ENCODE data around the gene HS1BP3.

GRCh38 chr2:20656561-20656960, 5.7 kb upstream of the HS1BP3 start:
- TF ChIP-seq, protein P1, sequence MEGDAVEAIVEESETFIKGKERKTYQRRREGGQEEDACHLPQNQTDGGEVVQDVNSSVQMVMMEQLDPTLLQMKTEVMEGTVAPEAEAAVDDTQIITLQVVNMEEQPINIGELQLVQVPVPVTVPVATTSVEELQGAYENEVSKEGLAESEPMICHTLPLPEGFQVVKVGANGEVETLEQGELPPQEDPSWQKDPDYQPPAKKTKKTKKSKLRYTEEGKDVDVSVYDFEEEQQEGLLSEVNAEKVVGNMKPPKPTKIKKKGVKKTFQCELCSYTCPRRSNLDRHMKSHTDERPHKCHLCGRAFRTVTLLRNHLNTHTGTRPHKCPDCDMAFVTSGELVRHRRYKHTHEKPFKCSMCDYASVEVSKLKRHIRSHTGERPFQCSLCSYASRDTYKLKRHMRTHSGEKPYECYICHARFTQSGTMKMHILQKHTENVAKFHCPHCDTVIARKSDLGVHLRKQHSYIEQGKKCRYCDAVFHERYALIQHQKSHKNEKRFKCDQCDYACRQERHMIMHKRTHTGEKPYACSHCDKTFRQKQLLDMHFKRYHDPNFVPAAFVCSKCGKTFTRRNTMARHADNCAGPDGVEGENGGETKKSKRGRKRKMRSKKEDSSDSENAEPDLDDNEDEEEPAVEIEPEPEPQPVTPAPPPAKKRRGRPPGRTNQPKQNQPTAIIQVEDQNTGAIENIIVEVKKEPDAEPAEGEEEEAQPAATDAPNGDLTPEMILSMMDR (IDR thresholded peaks at IDR 0.05), result no peak
- TF ChIP-seq POLR2A (IDR thresholded peaks at IDR 0.05), result no peak

Data from thyroid gland (tissue), 4 donors.